ENCODE results near the gene FLNB.

- no peak for TF ChIP-seq POLR2AphosphoS5 (IDR thresholded peaks at IDR 0.05; ENCODE audit: low read depth, low read length)
- no peak for TF ChIP-seq POLR2A (IDR thresholded peaks at IDR 0.05; ENCODE audit: low read depth, low read length)
These were observed 197.8 kb downstream of the FLNB start for GRCh38 chr3:58205981-58206380.

Measured in GM12891 (cell line).